DMS53 (cell line): Measurements from ENCODE around the gene MAN1A1.
A peak's percentile ranks its signal among the peaks of the same experiment; 100 is the strongest.

Experiments
- DNase-seq: peaks from one replicate; lab custom pipeline; 2025; lab: John Stamatoyannopoulos, UW

MAN1A1 gene

DNA sequence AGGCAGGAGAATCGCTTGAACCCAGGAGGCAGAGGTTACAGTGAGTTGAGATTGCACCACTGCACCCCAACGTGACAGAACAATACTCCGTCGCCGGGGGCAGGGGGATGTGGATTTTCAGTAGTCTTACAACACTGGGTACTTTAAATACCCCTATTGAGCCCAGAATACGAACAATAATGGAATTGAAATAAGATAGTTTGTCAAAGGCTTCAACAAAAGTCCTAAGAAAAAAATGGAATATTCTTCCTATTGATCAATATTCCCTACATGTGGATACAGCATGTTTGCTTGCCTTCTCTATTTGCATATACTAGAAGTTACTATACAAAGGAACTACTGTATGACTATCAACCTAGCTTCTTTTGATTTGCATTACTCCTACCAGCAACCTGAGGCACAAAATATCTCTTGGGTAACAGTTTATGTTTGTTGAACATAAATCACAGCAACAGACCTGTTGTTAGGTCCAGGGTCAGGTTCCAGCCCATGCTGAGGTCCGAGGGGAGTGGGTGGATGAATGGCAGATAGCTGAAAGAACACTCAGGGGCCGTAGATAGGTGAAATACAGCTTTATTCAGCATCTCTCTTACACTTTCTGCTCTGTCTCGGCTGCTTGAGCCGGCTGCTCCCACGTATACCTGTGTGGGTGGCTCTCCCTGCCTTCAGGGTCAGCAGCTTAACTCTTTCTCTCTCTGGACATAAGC lies 23.8 kb downstream of the MAN1A1 start:
- DNase-seq = no peak

DNA sequence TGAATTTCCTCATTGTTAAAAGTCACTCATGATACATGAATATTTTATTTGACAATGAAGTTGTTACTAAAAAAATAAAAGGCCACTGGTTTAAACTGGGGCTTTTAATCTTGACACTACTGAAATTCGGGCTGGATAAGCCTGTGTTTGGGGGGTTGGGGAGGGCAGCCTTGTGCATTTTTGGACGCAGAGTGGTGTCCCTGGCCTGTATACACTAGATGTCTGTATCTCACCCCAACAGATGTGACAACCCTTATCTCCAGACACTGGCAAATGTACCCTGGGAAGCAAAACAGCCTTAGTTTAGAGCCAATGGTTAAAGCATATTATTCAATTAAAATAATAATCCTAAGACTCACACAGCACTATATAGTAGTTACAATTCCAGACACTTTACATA lies 24.8 kb downstream of the MAN1A1 start:
- DNase-seq = no peak

DNA sequence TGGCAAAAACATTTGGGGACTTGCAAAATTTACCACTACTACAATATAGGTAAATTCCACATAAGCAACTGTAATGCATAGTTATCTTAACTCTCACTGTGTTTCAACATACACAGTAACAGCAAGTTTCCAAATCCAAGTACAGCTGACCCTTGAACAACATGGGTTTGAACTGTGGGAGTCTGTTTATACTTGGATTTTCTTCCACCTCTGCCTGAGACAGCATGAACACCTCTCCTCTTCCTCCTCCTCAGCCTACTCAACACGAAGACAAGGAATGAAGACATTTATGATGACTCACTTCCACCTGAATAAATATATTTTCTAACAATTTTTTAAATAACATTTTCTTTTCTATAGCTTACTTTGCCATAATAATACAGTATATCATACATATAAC lies 25.6 kb downstream of the MAN1A1 start:
- DNase-seq = no peak

DNA sequence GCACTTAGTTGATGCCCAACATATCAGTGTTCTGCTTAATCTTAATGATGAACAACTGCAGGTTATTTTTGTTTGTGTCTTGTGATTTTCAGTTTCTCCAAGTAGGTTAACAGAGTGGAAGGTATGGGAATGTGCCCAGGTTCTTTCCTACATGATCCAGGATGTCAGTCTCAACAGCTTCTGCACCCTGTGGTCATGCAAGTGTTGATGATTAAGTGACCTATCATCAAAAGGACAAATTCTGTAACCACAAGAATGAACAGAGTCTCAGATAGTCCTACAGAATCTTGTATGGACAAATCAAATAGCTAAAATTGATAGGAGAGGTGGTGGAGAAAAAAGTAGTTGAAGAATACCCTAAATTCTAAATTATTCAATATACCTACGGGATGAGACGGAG lies 26.1 kb downstream of the MAN1A1 start:
- no peak for DNase-seq

DNA sequence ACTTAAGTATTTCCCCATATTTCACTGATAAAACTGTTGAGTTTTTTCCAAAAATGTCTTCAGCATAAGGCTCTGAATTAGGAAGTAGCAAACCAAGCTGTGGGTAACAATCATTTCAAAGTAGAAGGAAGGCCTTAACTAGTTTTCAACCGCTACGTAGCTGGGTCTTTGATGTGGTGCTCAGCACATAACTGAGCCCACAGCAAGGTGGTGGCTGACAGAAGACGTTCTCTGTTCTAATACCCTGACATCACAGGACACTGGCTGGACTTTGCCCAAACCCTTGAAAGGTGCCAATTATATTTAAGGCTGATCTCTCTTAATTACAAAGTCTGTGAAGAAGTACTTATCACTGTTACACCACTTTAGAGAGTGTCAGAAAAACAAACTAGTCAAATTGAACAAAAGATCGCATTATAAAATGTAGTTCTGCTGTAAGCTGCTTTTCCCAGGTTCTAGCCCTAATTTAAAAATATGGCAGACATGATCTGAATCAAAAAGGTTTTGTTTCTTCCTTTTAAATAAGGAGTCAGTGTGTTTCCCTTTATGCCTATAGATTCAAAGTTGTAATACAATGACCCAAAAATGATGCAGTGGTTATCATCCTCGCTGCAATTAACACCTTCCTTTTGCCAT lies 26.7 kb downstream of the MAN1A1 start:
- DNase-seq = no peak

DNA sequence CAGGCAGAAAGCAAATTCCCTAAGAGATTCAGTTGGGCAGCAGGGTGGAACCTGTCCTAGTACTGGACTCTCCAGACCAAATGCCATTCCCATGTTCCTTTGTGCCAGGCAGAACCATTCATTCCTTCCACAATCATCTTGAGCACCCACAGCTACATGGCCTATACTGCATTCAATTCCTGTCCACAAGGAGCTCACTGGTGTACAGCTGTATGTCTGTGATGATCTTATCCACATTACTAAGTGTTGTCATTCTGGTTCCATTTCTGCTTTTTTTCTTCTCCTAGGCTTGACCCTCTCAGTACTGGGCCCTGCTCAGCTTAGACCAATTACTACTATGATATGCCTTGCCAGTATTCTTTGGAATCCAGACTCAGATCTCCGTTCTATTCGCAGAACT lies 27.5 kb downstream of the MAN1A1 start:
- DNase-seq = no peak

DNA sequence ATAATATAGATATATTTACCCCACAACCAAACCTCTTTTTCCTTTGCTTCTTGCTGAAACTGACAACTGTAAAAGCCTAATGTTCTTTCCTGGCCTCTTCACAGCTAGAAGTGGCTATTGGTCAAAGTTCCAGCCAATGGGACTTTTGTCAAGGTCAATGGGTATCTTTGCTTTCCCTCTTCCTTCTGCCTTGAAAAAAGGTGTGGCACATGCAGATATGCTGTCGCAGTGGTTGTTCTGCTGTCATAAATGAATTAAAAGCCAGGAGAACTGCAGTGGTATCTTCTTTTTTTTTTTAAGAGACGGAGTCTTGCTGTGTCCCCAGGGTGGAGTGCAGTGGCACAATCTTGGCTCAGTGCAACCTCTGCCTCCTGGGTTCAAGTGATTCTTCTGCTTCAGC lies 29.9 kb downstream of the MAN1A1 start:
- no peak for DNase-seq

DNA sequence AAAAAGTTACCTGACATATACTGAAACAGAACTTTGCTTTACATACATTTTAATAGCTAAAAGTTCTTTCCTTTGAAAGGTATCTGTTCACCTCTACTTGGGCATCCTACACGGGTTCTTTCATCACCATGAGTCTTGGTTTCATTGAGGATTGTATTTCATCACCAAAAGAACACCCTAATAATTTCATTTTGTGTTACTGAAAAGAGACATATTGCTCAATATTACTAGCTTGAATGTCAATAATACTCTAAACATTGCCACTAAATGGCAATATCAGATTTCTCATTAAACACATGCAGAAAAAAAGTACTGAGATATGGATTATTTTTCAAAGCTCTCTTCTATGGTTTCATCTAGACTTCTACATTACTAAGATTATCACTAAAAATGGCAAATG lies 30.8 kb downstream of the MAN1A1 start:
- no peak for DNase-seq

DNA sequence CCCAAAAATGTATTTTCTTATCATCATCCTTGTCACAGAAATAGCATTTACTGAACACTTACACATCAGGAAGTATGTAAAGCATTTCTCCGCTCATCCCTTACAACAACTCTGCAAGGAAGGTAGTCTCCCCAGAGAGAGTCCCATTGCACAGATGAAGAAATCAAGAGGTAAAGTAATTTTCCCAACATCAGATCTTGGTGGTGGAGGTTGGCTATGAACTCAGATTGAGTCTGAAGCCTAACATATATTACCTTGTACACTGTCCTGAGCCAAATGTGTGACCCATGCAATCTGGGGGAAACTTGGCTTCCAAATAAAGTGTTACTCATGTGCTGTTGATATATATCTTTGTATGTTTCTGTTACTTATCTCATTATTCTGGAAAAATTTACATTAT lies 31.4 kb downstream of the MAN1A1 start:
- DNase-seq = no peak

DNA sequence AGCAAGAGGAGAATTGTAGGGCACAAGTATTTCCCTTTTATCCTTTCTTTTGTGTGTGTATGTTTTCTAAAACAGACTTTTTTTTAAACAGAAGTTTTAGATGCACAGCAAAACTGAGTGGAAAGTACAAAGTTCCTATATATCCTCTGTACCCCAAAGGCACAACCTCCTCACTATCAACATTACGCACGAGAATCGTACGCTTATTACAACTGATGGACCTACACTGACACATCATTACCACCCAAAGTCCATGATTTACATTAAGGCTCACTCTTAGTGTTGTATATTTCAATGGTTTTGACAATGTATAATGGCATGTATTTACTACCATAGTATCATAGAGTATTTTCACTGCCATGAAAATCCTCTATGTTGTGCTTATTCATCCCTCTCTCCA lies 32.6 kb downstream of the MAN1A1 start:
- DNase-seq = no peak

DNA sequence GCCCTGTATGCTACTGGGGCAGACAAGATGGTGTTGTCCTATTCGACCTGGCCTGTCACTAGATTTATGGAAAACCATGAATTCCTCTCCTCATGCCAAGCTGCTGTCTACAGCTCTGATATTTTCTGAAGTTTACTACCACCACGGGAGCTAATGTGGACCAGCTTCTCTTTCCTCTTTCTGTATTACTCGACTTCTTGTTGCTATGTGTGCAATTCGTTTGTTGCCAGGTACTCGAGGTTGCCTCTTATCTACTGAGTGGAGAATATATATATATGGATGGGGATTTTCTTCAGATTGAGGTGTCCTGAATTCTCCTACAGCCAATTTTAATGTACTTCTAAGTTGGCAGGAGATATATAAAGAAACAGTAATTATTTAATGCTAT lies 34.7 kb downstream of the MAN1A1 start:
- DNase-seq = no peak

DNA sequence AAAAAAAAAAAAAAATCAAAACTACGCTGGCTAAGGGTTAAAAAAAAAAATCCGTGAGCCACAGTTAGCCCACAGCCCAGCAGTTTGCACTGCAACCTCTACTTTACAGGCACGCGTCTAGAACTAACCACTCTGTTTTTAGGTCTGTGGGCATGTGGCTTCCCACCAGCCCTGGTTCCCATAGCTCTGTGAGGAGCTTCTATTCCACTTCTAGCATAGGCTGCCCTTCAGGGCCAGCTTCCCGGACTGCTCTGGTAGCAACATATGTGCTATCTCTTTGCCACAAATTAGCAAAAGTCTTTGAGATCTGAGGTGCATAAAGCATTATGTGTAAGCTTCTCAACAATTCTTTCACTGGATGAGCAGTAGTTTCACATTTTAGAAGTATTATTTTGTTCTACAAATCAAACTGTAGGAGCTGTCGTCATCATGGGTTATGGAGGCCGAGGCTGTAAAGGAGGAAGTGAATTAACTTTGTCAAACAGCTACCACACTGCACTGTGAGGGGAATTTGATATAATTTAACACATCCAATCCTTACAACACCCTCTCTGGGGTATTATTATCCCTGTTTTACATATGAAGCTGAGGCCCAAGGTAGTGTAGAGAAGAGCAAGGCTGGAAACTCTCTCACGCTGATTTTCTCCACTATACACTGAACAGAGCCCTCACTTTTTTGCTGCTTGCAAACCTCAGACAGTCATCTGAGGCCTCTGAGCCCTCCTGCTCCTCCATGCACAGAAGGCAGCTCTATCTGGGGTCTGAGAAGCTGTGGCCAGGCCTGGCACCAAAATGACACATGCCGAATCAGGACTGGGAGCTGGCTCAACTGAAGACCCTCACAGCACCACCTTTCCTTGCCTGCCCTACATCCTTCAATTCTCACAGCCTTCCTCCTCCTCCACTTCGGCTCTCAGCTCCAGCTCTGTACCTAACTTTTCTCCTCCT lies 35.4 kb downstream of the MAN1A1 start:
- DNase-seq = no peak

DNA sequence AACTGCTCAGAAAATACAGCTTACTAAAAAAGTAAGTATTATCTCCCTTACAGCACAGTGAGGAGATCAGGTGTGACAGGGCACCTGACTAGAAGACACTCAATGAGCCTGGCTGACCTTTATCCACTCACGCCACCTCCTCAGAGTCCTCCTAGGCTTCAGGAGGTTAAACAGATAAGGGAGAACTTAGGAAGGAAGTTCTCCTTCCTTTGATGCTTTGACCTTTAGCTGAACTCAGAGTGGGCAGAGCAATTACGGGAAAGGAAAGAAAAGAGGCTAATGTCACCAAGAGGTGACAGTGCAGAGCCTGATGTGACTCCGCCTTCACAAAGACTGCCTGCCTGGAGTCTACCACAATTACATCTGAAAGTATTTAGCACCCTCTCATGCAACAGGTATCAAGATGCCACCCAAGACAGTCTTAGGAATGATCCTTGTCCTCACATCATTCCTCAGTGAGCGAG lies 36.7 kb downstream of the MAN1A1 start:
- DNase-seq = no peak

DNA sequence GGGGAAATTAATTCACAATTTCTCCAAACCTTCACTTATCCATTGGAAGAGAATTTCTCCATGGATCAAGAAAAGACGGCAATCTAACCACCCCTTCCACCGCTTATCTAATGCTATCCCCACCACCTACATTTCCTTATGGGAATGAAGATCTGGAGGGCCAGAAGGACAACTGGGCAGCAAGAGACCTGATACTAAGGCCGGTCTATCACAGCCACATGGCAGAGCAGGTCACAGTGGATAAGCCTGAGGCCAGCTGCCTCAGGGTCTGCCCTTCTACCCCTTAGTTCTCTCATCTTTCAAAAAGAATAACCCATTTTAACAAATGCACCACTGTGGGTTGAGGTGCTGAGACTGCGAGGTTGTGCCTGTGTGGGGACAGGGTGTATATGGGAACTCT lies 37.1 kb downstream of the MAN1A1 start:
- DNase-seq = no peak

DNA sequence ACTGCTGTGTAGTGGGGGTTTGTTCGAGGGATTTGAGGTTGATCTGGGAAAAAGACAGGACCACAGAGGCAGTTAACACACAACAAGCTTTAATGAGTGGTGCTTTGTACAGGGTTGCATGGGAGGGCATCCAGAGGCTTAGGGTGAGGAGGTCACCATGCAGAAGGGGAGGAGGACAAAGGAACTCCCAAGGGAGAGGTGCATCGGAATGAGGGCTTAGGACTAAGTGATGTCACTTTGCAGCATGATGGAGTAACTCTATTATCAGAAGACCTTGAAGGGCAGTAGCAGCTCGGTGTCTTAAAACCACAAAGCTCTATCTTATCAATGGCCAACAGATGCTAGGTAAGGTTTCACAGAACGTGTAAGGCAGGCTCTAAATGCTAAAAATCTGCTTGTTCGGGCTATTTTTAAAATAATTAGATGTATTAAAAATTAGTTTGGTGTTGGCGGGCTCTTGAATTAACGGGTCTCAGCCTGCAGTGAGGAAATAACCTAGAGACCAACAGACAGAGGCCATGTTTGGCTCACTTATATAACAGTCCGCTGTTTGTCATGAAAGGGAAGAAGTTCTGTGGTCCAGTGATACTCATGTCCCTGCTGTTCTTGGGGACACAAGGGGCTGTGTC lies 37.9 kb downstream of the MAN1A1 start:
- no peak for DNase-seq

DNA sequence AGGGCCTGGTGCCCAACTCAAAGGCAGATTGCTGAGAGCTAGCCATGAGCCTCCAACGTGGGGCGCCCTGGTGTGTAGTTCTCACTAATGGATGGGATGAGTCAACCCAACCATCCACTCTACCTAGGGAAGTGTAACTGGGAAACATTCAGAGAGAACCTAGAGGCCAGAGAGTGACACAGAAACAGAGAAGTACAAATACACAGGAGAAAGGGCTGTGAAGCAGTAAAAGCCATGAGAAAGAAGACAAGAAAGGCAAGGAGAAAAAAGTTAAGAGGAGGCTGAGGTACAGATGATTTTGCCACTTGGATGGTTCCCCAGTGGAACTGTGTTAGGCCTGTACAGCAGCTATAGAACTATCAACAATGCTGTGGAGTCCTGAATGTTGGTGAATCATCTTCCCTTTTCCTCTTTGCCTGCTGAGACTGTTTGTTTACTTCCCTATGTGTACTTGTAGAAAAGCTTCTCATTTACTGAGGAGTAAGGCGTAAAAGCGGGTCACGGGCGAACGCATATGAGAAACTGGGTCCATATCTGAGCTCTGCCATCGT lies 39.0 kb downstream of the MAN1A1 start:
- DNase-seq = peak; percentile 33

DNA sequence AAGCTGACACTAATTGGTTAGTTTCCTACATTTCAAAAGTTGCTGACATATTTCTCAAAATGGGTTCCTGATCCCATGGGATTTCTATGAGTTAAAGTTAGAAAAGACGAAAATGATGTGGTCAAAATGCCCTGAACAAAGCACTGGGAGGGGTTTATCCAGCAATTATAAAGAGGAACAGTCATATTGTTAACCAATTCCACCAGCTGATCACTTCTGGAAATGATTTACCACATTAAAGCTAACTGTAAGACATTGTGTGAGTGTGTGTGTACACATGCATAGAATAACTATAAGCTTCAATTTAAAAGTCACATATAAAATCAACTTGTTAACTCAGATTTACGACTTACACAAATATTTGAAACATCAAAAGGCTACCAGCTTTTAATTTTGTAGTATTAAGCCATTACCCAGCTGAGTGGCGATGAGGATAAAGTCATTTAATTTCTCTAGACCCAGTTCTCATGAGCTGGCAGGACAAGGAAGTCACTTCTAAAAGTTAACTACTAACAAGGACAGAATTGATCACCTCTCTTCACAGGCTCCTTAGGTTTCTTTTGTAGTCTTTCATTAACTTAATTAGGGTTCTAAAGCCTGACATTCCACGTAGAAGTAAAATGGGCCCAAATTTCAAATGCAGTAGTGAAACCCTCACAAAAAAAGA lies 40.4 kb downstream of the MAN1A1 start:
- DNase-seq = no peak

DNA sequence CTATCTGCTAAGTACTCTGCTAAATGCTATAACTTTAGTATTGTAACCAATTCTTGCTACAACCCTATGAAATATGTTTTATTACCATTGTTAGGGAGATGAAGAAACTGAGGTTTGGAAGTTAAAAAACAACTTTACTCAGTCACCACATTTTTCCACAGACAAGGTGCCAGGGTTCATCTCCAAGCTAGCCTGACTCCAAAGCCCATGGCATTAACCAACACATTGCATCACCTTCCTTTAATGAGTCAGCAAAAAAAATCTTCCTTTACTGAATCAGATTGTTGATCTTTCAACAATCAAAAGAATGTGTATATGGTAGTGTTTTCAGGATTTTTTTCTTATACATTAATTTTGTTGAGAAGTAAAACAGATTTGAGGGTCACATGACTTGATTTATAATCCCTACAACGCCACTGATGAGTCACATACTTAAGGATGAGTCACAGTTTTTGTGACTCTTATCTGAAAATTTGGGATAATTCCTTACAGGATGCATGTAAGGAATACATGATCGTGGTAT lies 41.5 kb downstream of the MAN1A1 start:
- peak; percentile 37 for DNase-seq

DNA sequence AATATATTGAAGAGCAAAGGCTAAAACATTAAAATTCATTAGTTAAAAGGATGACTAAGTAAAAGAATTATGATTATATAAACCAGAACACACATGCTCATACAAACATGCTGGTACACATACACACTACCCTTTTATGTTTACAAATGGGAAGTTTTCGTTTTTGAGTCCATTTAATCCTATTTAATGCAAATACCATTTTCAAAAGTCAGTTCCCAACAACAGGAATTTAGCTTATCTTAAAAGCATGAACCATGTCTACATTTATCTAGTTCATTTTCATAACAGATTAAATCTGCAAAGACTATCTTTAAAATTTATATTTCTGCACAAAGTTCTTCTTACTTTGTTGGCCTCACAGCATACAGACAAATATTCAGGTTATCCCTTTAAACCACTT lies 42.5 kb downstream of the MAN1A1 start:
- no peak for DNase-seq

DNA sequence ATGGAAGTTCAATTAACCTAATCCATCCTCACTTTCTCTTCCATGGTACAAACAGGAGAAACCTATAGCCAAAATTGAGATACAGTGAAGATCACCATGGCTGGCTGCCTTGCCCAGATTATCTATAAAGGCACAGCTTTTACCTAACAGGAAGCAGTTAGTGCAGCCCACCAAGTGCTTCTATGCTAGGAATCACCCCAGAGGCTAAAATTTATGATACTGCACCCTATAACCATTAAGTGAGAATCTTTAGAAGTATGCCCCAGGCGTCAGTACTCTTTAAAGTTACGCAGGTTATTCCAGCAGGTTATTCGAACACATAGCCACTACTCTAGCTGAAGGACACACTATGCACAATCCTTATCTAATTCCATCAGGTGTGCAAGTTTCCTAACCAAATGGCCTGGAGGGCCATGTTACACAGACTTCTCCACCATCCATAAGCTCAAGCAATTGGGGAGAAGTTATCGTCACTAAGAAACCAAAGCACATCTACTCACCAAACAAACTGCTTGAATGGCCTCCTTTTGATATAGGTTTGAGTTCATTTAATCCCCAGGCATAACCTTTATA lies 43.1 kb downstream of the MAN1A1 start:
- DNase-seq = no peak
